Stimulated activated CD4-positive, alpha-beta T cell treated with anti-CD3 and anti-CD28 coated beads, Interleukin-1b, Interleukin-23, amount 100 ng/mL, for 24 hours (primary cell): ENCODE results near the gene NFKB2.

Experiments
- DNase-seq, 4 experiments: peaks; one replicate each; pipeline ENCODE4 v3.0.0-alpha.2; 2020; ENCODE audit warnings: low read depth in 4 of 4, low spot score in 1 of 4

The NFKB2 gene

GRCh38 chr10:102408131-102408727, 12.7 kb downstream of the NFKB2 start:
- no peak for DNase-seq

- peak in 3 of 4 experiments; percentile 60 to 82 (median 66) for DNase-seq
Observed at GRCh38 chr10:102408728-102409603, 13.5 kb downstream of the NFKB2 start.

- no peak for DNase-seq
Observed at GRCh38 chr10:102409604-102410428, 14.3 kb downstream of the NFKB2 start.

GRCh38 chr10:102410429-102411073, 15.0 kb downstream of the NFKB2 start:
- peak in 3 of 4 experiments; percentile 41 to 71 (median 50) for DNase-seq

- no peak for DNase-seq
Observed at GRCh38 chr10:102411341-102412255, 16.1 kb downstream of the NFKB2 start.

- DNase-seq = no peak
Observed at GRCh38 chr10:102412293-102412692, 16.8 kb downstream of the NFKB2 start.

- DNase-seq = no peak
Observed at GRCh38 chr10:102413053-102413705, 17.7 kb downstream of the NFKB2 start.

GRCh38 chr10:102413806-102414561, 18.5 kb downstream of the NFKB2 start:
- DNase-seq = no peak

- no peak for DNase-seq
Observed at GRCh38 chr10:102414749-102415148, 19.2 kb downstream of the NFKB2 start.

GRCh38 chr10:102416283-102416682, 20.8 kb downstream of the NFKB2 start:
- no peak for DNase-seq

- DNase-seq = no peak
Observed at GRCh38 chr10:102416695-102417094, 21.2 kb downstream of the NFKB2 start.

GRCh38 chr10:102418622-102419268, 23.2 kb downstream of the NFKB2 start, which contains the start of gene PSD:
PSD (minus strand) TSS chr10:102418785; CDS start chr10:102417038, 1,747 bp downstream.
- DNase-seq = no peak

- peak in 2 of 4 experiments; percentile 56 to 59 for DNase-seq
Observed at GRCh38 chr10:102419269-102420180, 24.0 kb downstream of the NFKB2 start.

- no peak for DNase-seq
Observed at GRCh38 chr10:102420181-102420713, 24.7 kb downstream of the NFKB2 start.

- DNase-seq = peak; percentile 92 to 99 (median 94)
Observed at GRCh38 chr10:102420714-102421506, 25.4 kb downstream of the NFKB2 start, which contains the start of gene FBXL15. FBXL15 (plus strand) TSS chr10:102420836; CDS start chr10:102421130, 294 bp downstream.

- DNase-seq = no peak
Observed at GRCh38 chr10:102421507-102421756, 25.9 kb downstream of the NFKB2 start.
